H1 (cell line): Measurements from ENCODE around the gene CLPSL2. TPM values are rescaled to one million over a fixed set of nuclear protein-coding genes. Genes with fewer than 3 reads are reported as not detected.

Source experiments
- CHD2 ChIP-seq: IDR thresholded peaks from 2 replicates; pipeline ENCODE4 v1.6.1; 2012; ENCODE audit warnings: low read length, improper control_type of control experiment
- TAF7 ChIP-seq: optimal IDR thresholded peaks from 2 replicates; pipeline ENCODE3; 2011; ENCODE audit warnings: low read depth, mild to moderate bottlenecking, inconsistent platforms, low read length, moderate library complexity, borderline replicate concordance
- polyA plus RNA-seq, 7 experiments: library from polyadenylated mRNA; depleted of rRNA in 3 of 7; stranded (reverse) in 5 of 7; unstranded in 2 of 7; fragments of >200 nt in 5 of 7; fragments of 200-250 nt in 2 of 7; gene quantifications; 1 replicate in 5 of 7; 2 replicates in 1 of 7; 4 replicates in 1 of 7; pipeline versions ENCODE4 v1.2.1 to v1.2.3, GENCODE V29; 2011 to 2013; ENCODE audit warnings: missing spikeins in 2 of 7, mixed read lengths in 2 of 7
- total RNA-seq: library from RNA; stranded (reverse); fragmentation: NEBNext Ultra II Directional; extraction: Animal tissue kit (Norgen Biotek cat#: 25700); gene quantifications from 2 replicates; pipeline ENCODE4 v1.2.1, GENCODE V29; 2021

Gene CLPSL2
- total and polyA plus RNA-seq, 2 of the 8 experiments (the other 6 are each of a cell fraction or from before 2014, with no cell fraction given), result 1.4 to 3.4 TPM

DNA sequence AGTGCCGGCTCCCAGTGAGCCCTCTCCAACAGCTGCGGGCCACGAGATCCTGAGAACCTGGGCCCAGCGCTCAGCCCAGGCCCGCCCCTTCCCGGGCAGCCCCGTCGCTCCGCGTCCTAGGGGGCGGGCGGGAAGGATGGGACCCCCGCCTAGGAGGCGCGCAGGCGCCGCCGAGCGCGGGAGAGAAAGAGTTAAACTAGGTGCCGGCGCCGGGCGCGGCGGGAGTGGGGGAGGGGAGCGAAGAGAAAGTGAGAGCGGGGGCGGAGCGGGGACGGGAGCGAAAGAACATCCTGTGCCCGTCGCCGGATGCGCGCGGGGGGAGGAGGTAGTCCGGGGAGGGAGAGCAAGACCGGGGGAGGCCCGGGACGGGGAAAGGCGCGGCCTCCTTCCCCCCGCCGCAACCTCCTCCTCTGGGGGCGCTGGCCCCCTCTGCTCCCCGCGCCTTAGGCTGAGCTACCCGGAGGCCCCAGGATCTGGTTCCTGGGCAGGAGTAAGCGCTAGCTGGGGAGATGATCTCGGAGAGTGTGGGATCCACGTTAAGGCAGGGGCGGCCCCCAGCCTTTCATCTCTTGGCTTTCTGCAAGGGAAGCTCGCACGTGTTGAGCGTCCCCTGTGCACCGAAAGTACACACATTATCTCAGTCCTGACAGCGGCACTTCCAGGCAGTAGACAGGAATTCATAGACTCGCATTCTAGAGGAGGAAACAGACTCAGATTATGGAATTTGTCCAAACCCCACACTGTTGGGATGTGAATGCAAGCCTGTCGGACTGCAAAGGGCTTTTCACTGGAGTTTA lies 44.5 kb upstream of the CLPSL2 start (continued):
- no peak for TF ChIP-seq TAF7
- TF ChIP-seq CHD2, result no peak
